ENCODE measurements around the gene PARP6. TPM values are rescaled to one million over a fixed set of nuclear protein-coding genes. Genes with fewer than 3 reads are reported as not detected.

PARP6 gene
- total RNA-seq, 1 donor from 2014 or later, result 134 TPM

GRCh38 chr15:72202302-72202701 lies 70.1 kb downstream of the PARP6 start:
- no peak overlapping the region for H3K27ac Mint-ChIP-seq

GRCh38 chr15:72201391-72201921 lies 70.9 kb downstream of the PARP6 start:
- TF ChIP-seq CTCF (IDR thresholded peaks at IDR 0.05; ENCODE audit: unreplicated experiment), result no peak
- H3K27me3 Mint-ChIP-seq (ENCODE audit: low read depth), result peaks cover 12% of the 10 kb centered on the region
- H3K4me3 Mint-ChIP-seq, result no peak overlapping the region
- H3K27ac Mint-ChIP-seq, result no peak overlapping the region
- no peak for DNase-seq (ENCODE audit: low spot score in 2 of 2, unreplicated experiment in 2 of 2)
- H3K9me3 Mint-ChIP-seq, result no peaks in the 10 kb centered on the region
- peaks cover 23% of the 10 kb centered on the region for H3K36me3 Mint-ChIP-seq
- H3K4me1 Mint-ChIP-seq, result peaks cover 3% of the 10 kb centered on the region

More at GRCh38 chr15:72202302-72202701, 70.1 kb downstream of the PARP6 start:
- TF ChIP-seq CTCF (IDR thresholded peaks at IDR 0.05; ENCODE audit: unreplicated experiment), result no peak
- peaks cover 30% of the 10 kb centered on the region for H3K36me3 Mint-ChIP-seq
- no peaks in the 10 kb centered on the region for H3K9me3 Mint-ChIP-seq
- DNase-seq (ENCODE audit: low spot score in 2 of 2, unreplicated experiment in 2 of 2), result no peak
- H3K27me3 Mint-ChIP-seq (ENCODE audit: low read depth), result peaks cover 5% of the 10 kb centered on the region
- H3K4me3 Mint-ChIP-seq, result no peak overlapping the region
- peaks cover 3% of the 10 kb centered on the region for H3K4me1 Mint-ChIP-seq

GRCh38 chr15:72200395-72201237 lies 71.7 kb downstream of the PARP6 start:
- H3K27me3 Mint-ChIP-seq (ENCODE audit: low read depth), result peaks cover 20% of the 10 kb centered on the region
- no peak for TF ChIP-seq CTCF (IDR thresholded peaks at IDR 0.05; ENCODE audit: unreplicated experiment)
- no peak for DNase-seq (ENCODE audit: low spot score in 2 of 2, unreplicated experiment in 2 of 2)
- H3K4me1 Mint-ChIP-seq, result peaks cover 3% of the 10 kb centered on the region
- peaks cover 16% of the 10 kb centered on the region for H3K36me3 Mint-ChIP-seq
- H3K9me3 Mint-ChIP-seq, result no peaks in the 10 kb centered on the region
- H3K4me3 Mint-ChIP-seq, result no peak overlapping the region
- no peak overlapping the region for H3K27ac Mint-ChIP-seq

- DNase-seq (ENCODE audit: low spot score in 2 of 2, unreplicated experiment in 2 of 2), result peak in 1 of 2 experiments; percentile 71
- TF ChIP-seq CTCF (IDR thresholded peaks at IDR 0.05; ENCODE audit: unreplicated experiment), result peak; percentile 85
- Mint-ChIP-seq H3K36me3 (peaks cover 13% of the 10 kb centered on the region), H3K27me3 (ENCODE audit: low read depth) (peaks cover 29% of the 10 kb centered on the region), H3K4me1 (peaks cover 3% of the 10 kb centered on the region), H3K9me3 (no peaks in the 10 kb centered on the region), H3K4me3 (no peak overlapping the region), H3K27ac (no peak overlapping the region)
Observed at GRCh38 chr15:72199721-72200212, 72.6 kb downstream of the PARP6 start.

GRCh38 chr15:72199205-72199515 lies 73.2 kb downstream of the PARP6 start:
- H3K9me3 Mint-ChIP-seq, result no peaks in the 10 kb centered on the region
- no peak for TF ChIP-seq CTCF (IDR thresholded peaks at IDR 0.05; ENCODE audit: unreplicated experiment)
- peaks cover 3% of the 10 kb centered on the region for H3K4me1 Mint-ChIP-seq
- peaks cover 11% of the 10 kb centered on the region for H3K36me3 Mint-ChIP-seq
- no peak overlapping the region for H3K4me3 Mint-ChIP-seq
- no peak overlapping the region for H3K27ac Mint-ChIP-seq
- no peak for DNase-seq (ENCODE audit: low spot score in 2 of 2, unreplicated experiment in 2 of 2)
- peaks cover 31% of the 10 kb centered on the region for H3K27me3 Mint-ChIP-seq (ENCODE audit: low read depth)
